Measurements from ENCODE around the gene NME4. TPM values are rescaled to one million over a fixed set of nuclear protein-coding genes. Genes with fewer than 3 reads are reported as not detected.

NME4 gene
- total RNA-seq, 5 donors from 2014 or later (not counting 1 experiment from before 2014, with no cell fraction given) = 32.5 to 48.4 (median 41.3) TPM

- H3K4me3 ChIP-seq (ENCODE audit: control insufficient read depth in 1 of 2, extremely low read depth in 1 of 2, low read length in 1 of 2) = peak overlapping the region; percentile 11 to 63
- DNase-seq = no peak
- H3K27me3 ChIP-seq (replicated peaks in 1 of 2; ENCODE audit: control insufficient read depth in 2 of 2, extremely low read depth in 1 of 2, insufficient read depth in 2 of 2, low read length in 1 of 2) = no peaks in the 10 kb centered on the region
- WGBS (ENCODE audit: insufficient coverage) = 94% methylated on average over 12 of the region's 16 CpGs
- Mint-ChIP-seq H3K4me1 (peaks cover 27 to 35% (median 31%) of the 10 kb centered on the region in 3 donors), H3K36me3 (no peaks in the 10 kb centered on the region), H3K4me3 (peak overlapping the region; percentile 82 to 84 (median 84)), H3K27ac (peak overlapping the region; percentile 91 to 95), H3K27me3 (no peaks in the 10 kb centered on the region), H3K9me3 (no peaks in the 10 kb centered on the region)
- H3K4me1 ChIP-seq (ENCODE audit: control insufficient read depth in 1 of 2, extremely low read depth in 1 of 2, insufficient read depth in 2 of 2, low read length in 2 of 2) = peaks cover 5 to 52% of the 10 kb centered on the region in 2 experiments
- peaks cover 13 to 29% of the 10 kb centered on the region in 2 donors for H3K36me3 ChIP-seq (ENCODE audit: control insufficient read depth in 2 of 2, extremely low read depth in 1 of 2, insufficient read depth in 1 of 2, low read length in 1 of 2)
- CTCF ChIA-PET = no interaction called here
- ATAC-seq (replicated peaks in 1 of 4) = no peak
- POLR2A ChIA-PET = no interaction called here
- H3K9me3 ChIP-seq = no peaks in the 10 kb centered on the region
- peak overlapping the region; percentile 67 for H3K27ac ChIP-seq (ENCODE audit: low read length)
Observed at GRCh38 chr16:379183-379960, 17.6 kb upstream of the NME4 start.

DNA sequence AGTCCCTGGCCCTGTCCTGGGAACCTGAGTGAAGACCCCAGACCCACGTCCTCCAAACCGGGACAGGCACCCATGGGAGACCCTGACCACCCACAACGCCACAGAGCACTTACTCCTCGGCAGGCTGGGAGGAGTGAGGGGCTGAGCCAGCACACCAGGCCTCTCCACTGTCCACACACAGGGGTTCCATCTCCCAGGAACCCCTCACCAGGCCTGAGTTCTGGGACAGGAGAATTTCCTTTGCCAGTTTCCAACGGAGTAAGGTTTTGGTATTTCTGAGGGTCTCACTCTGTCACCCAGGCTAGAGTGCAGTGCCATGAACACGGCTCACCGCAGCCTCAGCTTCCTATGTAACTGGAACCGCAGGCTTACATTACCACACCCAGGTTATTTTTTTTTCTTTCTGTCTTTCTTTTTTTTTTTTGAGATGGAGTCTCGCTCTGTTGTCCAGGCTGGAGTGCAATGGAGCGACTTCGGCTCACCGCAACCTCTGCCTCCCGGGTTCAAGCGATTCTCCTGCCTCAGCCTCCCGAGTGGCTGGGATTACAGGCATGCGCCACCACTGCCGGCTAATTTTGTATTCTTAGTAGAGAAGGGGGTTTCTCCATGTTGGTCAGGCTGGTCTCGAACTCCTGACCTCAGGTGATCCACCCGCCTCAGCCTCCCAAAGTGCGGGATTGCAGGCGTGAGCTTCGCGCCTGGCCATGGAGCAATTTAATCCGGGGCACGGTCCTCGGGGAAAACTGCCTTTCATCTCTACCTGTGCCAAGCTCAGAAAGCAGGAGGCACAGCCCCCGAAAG lies 16.8 kb upstream of the NME4 start:
- H3K27ac Mint-ChIP-seq = peak overlapping the region; percentile 91 to 95
- CTCF ChIA-PET = interaction anchor here in 1 of 2 donors (0.5 kb wide), 1 partner anchor 23 kb away, joined by 3 read pairs; no protein-coding TSS in a partner anchor
- no peaks in the 10 kb centered on the region for H3K36me3 Mint-ChIP-seq
- 91% methylated on average over 10 of the region's 27 CpGs for WGBS (ENCODE audit: insufficient coverage)
- peak overlapping the region; percentile 67 for H3K27ac ChIP-seq (ENCODE audit: low read length)
- no peaks in the 10 kb centered on the region for H3K9me3 ChIP-seq
- H3K9me3 Mint-ChIP-seq = no peaks in the 10 kb centered on the region
- peaks cover 8 to 21% of the 10 kb centered on the region in 2 donors for H3K36me3 ChIP-seq (ENCODE audit: control insufficient read depth in 2 of 2, extremely low read depth in 1 of 2, insufficient read depth in 1 of 2, low read length in 1 of 2)
- peak overlapping the region; percentile 82 to 84 (median 84) for H3K4me3 Mint-ChIP-seq
- H3K27me3 Mint-ChIP-seq = no peaks in the 10 kb centered on the region
- H3K4me3 ChIP-seq (ENCODE audit: control insufficient read depth in 1 of 2, extremely low read depth in 1 of 2, low read length in 1 of 2) = peak overlapping the region; percentile 63 to 70
- POLR2A ChIA-PET = interaction anchor here in 1 of 2 donors (1.2 kb wide), 1 partner anchor 9 kb away, joined by 4 read pairs; the partner anchor contains the start of gene MRPL28
- H3K4me1 Mint-ChIP-seq = peaks cover 27 to 35% (median 31%) of the 10 kb centered on the region in 3 donors
- DNase-seq (peak in 10 of 35 experiments; percentile 17 to 53 (median 38)), ATAC-seq (replicated peaks in 1 of 4) (peak; percentile 24 to 48 (median 34))
- no peaks in the 10 kb centered on the region for H3K27me3 ChIP-seq (replicated peaks in 1 of 2; ENCODE audit: control insufficient read depth in 2 of 2, extremely low read depth in 1 of 2, insufficient read depth in 2 of 2, low read length in 1 of 2)
- H3K4me1 ChIP-seq (ENCODE audit: control insufficient read depth in 1 of 2, extremely low read depth in 1 of 2, insufficient read depth in 2 of 2, low read length in 2 of 2) = peaks cover 5 to 52% of the 10 kb centered on the region in 2 experiments

- H3K36me3 ChIP-seq (ENCODE audit: control insufficient read depth in 2 of 2, extremely low read depth in 1 of 2, insufficient read depth in 1 of 2, low read length in 1 of 2) = peaks cover 8 to 20% of the 10 kb centered on the region in 2 donors
- H3K4me1 Mint-ChIP-seq = peaks cover 27 to 35% (median 31%) of the 10 kb centered on the region in 3 donors
- no peaks in the 10 kb centered on the region for H3K27me3 Mint-ChIP-seq
- H3K4me1 ChIP-seq (ENCODE audit: control insufficient read depth in 1 of 2, extremely low read depth in 1 of 2, insufficient read depth in 2 of 2, low read length in 2 of 2) = peaks cover 5 to 52% of the 10 kb centered on the region in 2 experiments
- ATAC-seq (replicated peaks in 1 of 4) (no peak), DNase-seq (no peak)
- H3K9me3 Mint-ChIP-seq = no peaks in the 10 kb centered on the region
- CTCF ChIA-PET = interaction anchor here in 1 of 2 donors (0.5 kb wide), 1 partner anchor 22 kb away, joined by 3 read pairs; no protein-coding TSS in a partner anchor
- no peaks in the 10 kb centered on the region for H3K27me3 ChIP-seq (replicated peaks in 1 of 2; ENCODE audit: control insufficient read depth in 2 of 2, extremely low read depth in 1 of 2, insufficient read depth in 2 of 2, low read length in 1 of 2)
- peak overlapping the region; percentile 91 to 95 for H3K27ac Mint-ChIP-seq
- 37% methylated on average over 9 of the region's 12 CpGs for WGBS (ENCODE audit: insufficient coverage)
- H3K9me3 ChIP-seq = no peaks in the 10 kb centered on the region
- peak overlapping the region; percentile 82 to 84 (median 84) for H3K4me3 Mint-ChIP-seq
- H3K36me3 Mint-ChIP-seq = no peaks in the 10 kb centered on the region
- peak overlapping the region; percentile 63 to 70 for H3K4me3 ChIP-seq (ENCODE audit: control insufficient read depth in 1 of 2, extremely low read depth in 1 of 2, low read length in 1 of 2)
- peak overlapping the region; percentile 4 for H3K27ac ChIP-seq (ENCODE audit: low read length)
- POLR2A ChIA-PET = interaction anchor here in 1 of 2 donors (1.2 kb wide), 1 partner anchor 10 kb away, joined by 4 read pairs; the partner anchor contains the start of gene MRPL28
Observed at GRCh38 chr16:380762-381011, 16.3 kb upstream of the NME4 start.

DNA sequence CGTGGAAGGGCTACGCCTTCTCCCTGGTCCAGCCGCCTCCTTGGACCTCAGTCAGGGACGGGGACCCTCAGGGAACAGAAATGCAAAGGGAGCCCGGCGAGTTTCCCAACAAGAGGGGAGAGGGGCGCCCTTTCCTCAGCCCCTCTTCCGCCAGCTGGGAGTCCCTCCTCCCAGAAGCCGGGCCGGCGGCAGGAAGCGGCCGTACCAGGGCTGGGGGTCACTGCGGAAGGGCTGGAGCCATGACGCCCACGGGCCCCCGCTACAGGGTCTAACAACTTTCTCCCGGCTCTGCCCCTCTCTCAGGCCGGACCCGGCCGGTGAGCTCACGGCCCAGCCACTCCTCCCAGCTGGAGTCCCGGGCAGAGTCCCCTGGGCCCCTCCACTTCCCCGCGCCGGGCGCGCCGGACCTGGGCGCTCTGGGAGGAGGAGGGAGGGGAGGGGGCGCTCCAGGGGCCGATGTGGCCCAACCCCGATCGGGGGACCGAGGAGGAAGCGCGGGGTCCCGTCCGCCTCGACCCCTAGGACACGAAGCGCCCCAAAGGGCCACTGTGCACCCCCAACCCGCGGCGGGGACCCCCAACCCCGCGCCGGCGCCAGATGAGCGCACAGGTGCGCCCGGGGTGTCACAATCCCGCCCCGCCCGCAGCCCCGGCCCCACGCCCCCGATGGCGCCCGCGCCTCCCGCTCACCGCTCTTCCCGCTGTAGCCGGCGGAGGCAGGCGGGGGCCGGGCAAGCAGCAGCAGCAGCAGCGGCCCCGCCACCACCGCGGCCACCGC lies 15.8 kb upstream of the NME4 start:
- Mint-ChIP-seq H3K4me1 (peaks cover 27 to 35% (median 31%) of the 10 kb centered on the region in 3 donors), H3K27ac (peak overlapping the region; percentile 64 to 72), H3K4me3 (peak overlapping the region; percentile 80 to 84 (median 82)), H3K27me3 (no peaks in the 10 kb centered on the region), H3K36me3 (no peaks in the 10 kb centered on the region), H3K9me3 (no peaks in the 10 kb centered on the region)
- ChIA-PET CTCF (interaction anchor here in 1 of 2 donors (0.5 kb wide), 1 partner anchor 22 kb away, joined by 3 read pairs; no protein-coding TSS in a partner anchor), POLR2A (interaction anchor here in 1 of 2 donors (1.2 kb wide), 1 partner anchor 10 kb away, joined by 4 read pairs; the partner anchor contains the start of gene MRPL28)
- peak; percentile 35 to 50 (median 44) for ATAC-seq (replicated peaks in 1 of 4)
- Histone ChIP-seq H3K4me1 (ENCODE audit: control insufficient read depth in 1 of 2, extremely low read depth in 1 of 2, insufficient read depth in 2 of 2, low read length in 2 of 2) (peaks cover 5 to 52% of the 10 kb centered on the region in 2 experiments), H3K36me3 (ENCODE audit: control insufficient read depth in 2 of 2, extremely low read depth in 1 of 2, insufficient read depth in 1 of 2, low read length in 1 of 2) (peaks cover 2 to 15% of the 10 kb centered on the region in 2 donors), H3K27ac (ENCODE audit: low read length) (peak overlapping the region; percentile 4), H3K27me3 (replicated peaks in 1 of 2; ENCODE audit: control insufficient read depth in 2 of 2, extremely low read depth in 1 of 2, insufficient read depth in 2 of 2, low read length in 1 of 2) (no peaks in the 10 kb centered on the region), H3K9me3 (no peaks in the 10 kb centered on the region), H3K4me3 (ENCODE audit: control insufficient read depth in 1 of 2, extremely low read depth in 1 of 2, low read length in 1 of 2) (peak overlapping the region; percentile 63 to 70)
- DNase-seq = peak in 5 of 35 experiments; percentile 15 to 44 (median 30)
- WGBS (ENCODE audit: insufficient coverage) = 4% methylated on average over 48 of the region's 73 CpGs

- no peaks in the 10 kb centered on the region for H3K36me3 Mint-ChIP-seq
- Histone ChIP-seq H3K9me3 (no peaks in the 10 kb centered on the region), H3K4me3 (ENCODE audit: control insufficient read depth in 1 of 2, extremely low read depth in 1 of 2, low read length in 1 of 2) (peak within 1 kb of the TSS; percentile 63 to 90), H3K27me3 (replicated peaks in 1 of 2; ENCODE audit: control insufficient read depth in 2 of 2, extremely low read depth in 1 of 2, insufficient read depth in 2 of 2, low read length in 1 of 2) (no peaks in the 10 kb centered on the region), H3K36me3 (ENCODE audit: control insufficient read depth in 2 of 2, extremely low read depth in 1 of 2, insufficient read depth in 1 of 2, low read length in 1 of 2) (peaks cover 0 to 7% of the 10 kb centered on the region in 2 donors), H3K27ac (ENCODE audit: low read length) (peak within 1 kb of the TSS; percentile 4), H3K4me1 (ENCODE audit: control insufficient read depth in 1 of 2, extremely low read depth in 1 of 2, insufficient read depth in 2 of 2, low read length in 2 of 2) (peaks cover 5 to 52% of the 10 kb centered on the region in 2 experiments)
- POLR2A ChIA-PET = interaction anchor here (0.5 to 0.7 kb wide), 3 partner anchors 29 to 172 kb away, joined by 3 to 5 read pairs (median 5); partner anchors contain the start of gene AXIN1 (in 1 of the 2)
- under 1% methylated on average over 87 of the region's 123 CpGs for WGBS (ENCODE audit: insufficient coverage)
- CTCF ChIA-PET = interaction anchor here (0.6 to 1.0 kb wide), 4 partner anchors 9 to 282 kb away, joined by 3 to 5 read pairs (median 3); no protein-coding TSS in a partner anchor
- ATAC-seq (replicated peaks in 1 of 4) (peak; percentile 63 to 75 (median 72)), DNase-seq (peak in 29 of 35 experiments; percentile 18 to 82 (median 45))
- H3K27ac Mint-ChIP-seq = peak within 1 kb of the TSS; percentile 80 to 87
- peak within 1 kb of the TSS; percentile 82 to 91 (median 90) for H3K4me3 Mint-ChIP-seq
- peaks cover 27 to 35% (median 31%) of the 10 kb centered on the region in 3 donors for H3K4me1 Mint-ChIP-seq
- H3K27me3 Mint-ChIP-seq = no peaks in the 10 kb centered on the region
- H3K9me3 Mint-ChIP-seq = no peaks in the 10 kb centered on the region
Observed at GRCh38 chr16:381789-382717, 14.9 kb upstream of the NME4 start, which contains the start of gene PGAP6. Gene PGAP6 (minus strand): TSS chr16:381978. CDS start chr16:381821, 157 bp downstream.
